CD4-positive, alpha-beta T cell treated with Interleukin-6 at 100 ng/mL for 8 hours (primary cell): Measurements from ENCODE around the gene SIGLEC6.

Experiments
- DNase-seq: peaks from one replicate; pipeline ENCODE4 v3.0.0-alpha.2; 2020; ENCODE audit warnings: mixed read lengths, low spot score

Gene SIGLEC6

GRCh38 chr19:51548213-51548651, 16.8 kb upstream of the SIGLEC6 start:
- no peak for DNase-seq

GRCh38 chr19:51547397-51548212, 16.1 kb upstream of the SIGLEC6 start:
- no peak for DNase-seq

GRCh38 chr19:51546650-51547396, 15.4 kb upstream of the SIGLEC6 start:
- DNase-seq, result no peak

GRCh38 chr19:51546107-51546649, 14.7 kb upstream of the SIGLEC6 start:
- DNase-seq, result no peak

DNA sequence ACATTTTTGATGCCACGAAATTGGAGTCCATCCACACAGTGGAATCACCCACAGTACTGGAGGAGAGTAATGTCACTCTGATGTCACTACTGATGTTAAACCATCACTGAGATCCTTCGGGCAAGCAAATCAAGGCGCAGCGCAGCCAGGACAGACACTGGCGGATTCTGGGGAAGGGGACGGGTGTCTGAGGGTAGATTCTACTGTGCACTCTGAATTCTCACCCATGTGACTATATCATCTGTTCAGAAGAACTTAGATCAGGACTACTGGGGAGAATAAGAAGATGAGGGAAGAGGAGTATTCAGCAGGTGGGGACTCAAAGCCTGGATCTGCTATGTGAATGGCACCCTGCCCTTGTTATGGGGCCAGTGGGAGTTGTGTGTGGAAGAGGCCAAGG, 12.6 kb upstream of the SIGLEC6 start:
- DNase-seq, result no peak

DNA sequence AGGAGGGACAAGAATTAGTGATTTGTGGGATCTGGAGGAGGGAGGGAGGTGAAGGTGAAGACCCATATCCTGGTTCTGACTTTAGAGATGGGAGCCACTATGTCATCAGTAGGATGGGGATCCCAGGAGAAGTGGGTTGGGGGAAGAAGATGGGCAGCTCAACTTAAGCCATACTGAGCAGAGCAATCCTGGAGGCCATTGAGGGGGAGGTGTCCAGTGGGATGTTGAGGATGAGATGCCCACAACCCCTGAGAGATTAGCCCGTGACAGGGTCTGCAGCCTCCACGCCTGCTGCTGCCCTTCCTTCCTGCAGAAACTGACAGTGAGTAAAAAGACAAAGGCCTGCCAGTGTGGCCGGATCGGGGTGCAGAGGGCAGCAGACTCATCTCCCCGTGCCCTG, 11.2 kb upstream of the SIGLEC6 start:
- no peak for DNase-seq

DNA sequence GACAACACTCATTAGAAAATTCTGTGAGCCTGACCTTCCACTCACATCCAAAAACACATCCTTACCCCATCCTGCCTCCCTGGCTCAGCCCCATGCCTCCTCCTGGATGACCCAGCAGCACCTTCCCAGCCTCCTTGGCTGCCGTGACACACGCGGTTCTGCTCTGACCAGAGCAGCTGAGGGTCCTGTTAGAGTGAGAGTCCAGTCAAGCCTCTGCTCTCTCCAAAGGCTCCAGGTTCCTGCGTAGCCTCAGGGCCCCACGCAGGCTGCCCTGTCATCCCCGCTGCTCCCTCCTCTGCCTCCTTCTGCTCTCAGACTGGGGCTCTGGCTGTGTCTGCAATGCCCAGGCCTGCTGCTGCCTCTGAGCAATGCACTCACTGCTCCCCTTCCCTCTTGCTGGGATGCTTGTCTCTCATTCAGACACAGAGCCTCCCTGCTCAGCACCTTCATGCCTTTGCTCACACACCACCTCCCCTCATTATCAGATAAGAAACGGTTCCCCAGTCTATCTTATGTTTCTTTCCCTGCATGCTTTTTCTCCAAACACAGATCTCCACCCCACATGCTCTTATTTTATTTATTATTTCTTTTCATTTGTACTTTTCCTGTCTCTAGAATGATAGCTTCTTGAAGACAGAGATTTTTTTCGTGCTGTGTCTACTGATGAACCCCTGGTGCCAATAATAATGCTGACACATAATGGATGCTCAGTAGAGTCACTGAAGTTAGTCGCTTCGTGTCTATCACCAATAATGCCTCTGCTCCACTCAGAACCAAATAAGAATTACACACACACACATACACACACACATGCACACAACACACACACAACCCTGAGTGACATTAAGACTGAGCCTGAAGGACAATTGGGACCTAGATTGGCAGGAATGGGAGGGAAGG, 10.2 kb upstream of the SIGLEC6 start:
- DNase-seq, result no peak

GRCh38 chr19:51539821-51540366, 8.4 kb upstream of the SIGLEC6 start:
- no peak for DNase-seq

- no peak for DNase-seq
These were observed 4.1 kb upstream of the SIGLEC6 start for GRCh38 chr19:51535535-51535934.

DNA sequence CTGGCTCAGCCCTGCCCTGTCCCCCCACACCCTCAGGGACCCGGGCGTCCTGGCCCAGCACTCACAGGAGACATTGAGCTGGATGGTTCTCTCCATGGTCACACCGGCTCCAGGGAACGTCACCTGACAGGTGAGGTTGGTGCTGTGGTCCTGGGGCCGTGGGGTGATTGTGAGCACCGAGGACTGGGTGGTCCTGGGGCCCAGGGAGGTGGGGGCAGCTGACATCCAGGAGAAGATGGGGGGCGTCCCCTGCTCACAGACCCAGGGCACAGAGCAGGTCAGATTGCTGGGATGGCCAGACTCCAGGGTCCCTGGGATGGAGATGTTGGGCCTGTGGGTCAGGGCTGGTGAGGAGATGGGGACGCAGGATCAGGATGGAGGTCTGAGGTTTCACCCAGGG, 854 bp downstream of the SIGLEC6 start:
- DNase-seq, result no peak

- DNase-seq, result no peak
These were observed 2.2 kb downstream of the SIGLEC6 start for GRCh38 chr19:51529301-51529700.

- no peak for DNase-seq
These were observed 5.8 kb downstream of the SIGLEC6 start for GRCh38 chr19:51525651-51526050.

DNA sequence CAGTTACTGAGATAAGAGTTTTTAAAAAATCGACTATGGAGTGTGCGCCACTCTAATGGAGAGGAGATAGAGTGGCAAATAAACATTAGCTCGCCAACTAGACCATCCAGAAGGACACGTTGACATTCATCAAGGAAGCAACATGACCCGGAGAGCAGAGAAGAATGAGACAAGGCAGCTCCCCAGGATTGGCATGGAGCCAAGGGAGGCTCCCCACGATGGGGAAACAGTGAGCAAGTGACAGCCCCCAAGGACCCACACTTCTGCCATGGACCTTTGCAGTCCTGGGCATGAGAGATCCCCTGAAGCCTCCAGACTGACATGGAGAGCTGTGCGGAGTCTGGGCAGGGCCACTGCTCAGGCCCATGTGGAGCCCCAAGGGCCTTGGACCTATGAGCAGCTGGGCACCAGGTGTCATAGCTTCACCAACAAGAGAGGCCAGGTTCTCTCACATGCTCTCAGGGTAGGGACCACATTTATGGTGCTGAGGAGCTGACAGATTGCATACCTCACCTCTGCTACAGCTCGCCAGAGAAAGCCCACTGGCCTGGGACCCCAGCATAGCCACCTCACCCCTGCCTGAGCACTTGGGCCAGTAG, 6.7 kb downstream of the SIGLEC6 start:
- no peak for DNase-seq

DNA sequence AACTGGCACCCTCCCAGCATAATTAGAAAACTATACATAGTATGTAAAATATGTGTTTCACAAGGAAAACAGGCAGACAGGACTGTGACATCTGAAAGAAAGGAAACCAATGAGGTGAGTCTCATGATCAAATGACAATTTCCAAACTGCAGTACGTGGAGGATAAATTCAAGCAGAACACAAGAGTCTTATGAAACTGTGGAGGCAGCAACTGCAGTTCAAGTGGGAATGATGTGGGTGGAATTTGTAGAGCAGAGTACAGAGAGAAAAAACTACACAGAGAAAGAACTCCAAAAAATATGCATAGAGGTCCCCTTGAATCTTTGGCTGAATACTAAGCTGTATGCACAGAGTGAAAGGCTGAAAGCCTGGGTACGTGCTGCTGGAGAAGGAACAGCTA, 9.7 kb downstream of the SIGLEC6 start:
- no peak for DNase-seq

DNA sequence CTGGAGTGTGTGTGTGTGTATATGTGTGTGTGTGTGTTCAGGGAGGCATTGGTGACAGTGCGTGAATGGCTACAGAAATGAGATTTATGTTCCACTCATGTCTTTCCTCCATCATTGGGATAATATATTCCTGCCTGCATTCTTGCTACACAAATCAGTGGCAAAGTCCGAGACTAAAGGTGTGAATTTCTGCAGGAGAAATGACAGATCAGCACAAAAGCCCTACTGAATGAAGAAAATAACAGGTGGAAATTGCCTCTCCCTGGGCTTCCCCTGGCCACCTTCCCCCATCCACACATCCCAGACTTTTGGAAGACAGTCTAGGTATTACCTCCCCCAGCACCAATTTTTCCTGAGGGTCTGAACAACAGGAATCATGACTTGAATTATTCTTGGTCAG, 10.1 kb downstream of the SIGLEC6 start:
- no peak for DNase-seq

- no peak for DNase-seq
These were observed 10.7 kb downstream of the SIGLEC6 start for GRCh38 chr19:51520728-51521127.

DNA sequence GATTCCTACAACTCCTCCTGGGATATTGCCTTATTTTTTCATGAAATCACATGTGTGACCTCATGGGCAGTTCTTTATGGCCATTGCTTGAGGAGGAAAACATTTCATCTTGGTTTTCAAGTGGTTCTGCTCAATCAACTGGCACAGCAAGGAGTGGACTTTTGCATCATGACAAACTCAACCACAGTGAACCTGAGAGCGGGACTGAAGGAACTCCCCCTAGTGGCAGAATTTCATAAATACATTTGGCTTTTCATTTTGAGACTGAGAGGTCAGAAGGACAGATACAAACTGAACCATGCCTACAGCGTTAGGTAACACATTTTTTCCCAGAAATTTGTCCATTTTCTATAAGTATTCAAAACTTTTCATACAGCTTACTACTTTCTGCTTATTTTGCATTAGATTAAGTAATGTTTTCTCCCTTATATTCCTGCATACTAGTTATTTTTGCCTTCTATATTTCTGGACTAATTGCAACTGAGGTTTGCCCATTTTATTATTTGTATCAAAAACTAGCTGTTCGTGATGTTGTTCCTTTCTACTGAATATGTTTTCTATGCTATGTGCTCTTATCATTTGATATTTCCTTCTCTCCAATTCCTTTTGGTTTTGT, 16.5 kb downstream of the SIGLEC6 start:
- DNase-seq, result peak; percentile 53

DNA sequence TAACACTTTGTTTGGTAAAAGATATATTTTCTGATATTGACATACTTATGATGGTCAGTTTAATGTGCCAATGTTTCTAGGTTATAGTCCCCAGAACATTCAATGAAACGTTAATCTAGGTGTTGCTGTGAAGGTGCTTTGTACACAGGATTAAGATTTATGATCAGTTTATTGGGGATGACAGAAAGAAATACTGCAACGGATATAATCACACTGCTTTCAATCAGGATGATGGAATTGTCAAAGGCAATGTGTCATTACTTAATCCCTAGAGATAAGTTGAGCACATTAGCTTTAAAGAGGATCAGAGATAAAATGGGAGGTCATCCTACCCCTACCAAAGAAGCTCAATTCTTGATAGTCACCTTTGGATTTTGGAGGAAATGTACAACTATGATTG, 17.5 kb downstream of the SIGLEC6 start:
- no peak for DNase-seq

- no peak for DNase-seq
These were observed 20.1 kb downstream of the SIGLEC6 start for GRCh38 chr19:51511353-51511752.

- DNase-seq, result no peak
These were observed 21.4 kb downstream of the SIGLEC6 start for GRCh38 chr19:51509823-51510660.
